HL-60/S4 (cell line): ENCODE data around the gene COA6.
"Not testable (repeated sequence)": the region's sequence is repeated elsewhere in the genome, so short reads cannot be mapped to it uniquely, and the experiment has no call there.

Experiments used
- in situ Hi-C: fragments of 300-500 bp; cut with MboI; formaldehyde crosslinking; loops from 2 replicates; pipeline ENCODE4 v1.14.3; 2022; ENCODE audit warnings: low sequenced_read_pairs

The COA6 gene

DNA sequence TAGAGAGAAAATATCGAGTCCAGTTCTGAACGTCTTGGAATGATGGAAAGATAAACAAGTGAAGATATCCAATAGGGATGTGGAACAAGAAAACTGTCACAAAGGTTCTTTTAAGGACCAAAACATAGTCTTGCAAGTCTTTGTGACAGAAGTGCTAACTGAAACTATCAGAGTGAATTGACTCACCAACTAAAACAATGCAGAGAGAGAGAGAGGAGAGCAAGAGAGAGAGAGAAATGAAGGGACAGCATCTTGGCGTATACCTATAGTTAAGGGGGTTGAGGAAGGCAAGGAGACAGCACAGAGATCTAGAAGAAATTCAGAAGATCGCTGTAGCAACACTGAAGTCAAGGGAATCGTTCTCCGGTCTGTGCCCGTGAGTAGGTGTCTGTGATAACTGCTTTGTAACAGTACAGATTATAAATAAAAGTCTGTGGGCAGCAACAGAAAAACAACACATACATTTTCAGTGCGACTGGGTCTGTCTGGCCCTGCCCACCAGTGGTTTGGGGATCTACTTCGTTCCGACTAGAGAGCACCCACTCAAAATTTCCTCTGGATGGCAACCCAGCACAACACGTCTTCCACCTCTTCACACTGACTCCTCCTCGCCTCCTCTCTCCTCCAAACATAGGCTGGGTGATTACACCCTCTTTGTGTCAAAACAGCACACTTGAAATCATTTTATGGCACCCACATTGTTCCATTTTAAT lies 4.8 kb upstream of the COA6 start:
- in situ Hi-C loops, result no loop called here

DNA sequence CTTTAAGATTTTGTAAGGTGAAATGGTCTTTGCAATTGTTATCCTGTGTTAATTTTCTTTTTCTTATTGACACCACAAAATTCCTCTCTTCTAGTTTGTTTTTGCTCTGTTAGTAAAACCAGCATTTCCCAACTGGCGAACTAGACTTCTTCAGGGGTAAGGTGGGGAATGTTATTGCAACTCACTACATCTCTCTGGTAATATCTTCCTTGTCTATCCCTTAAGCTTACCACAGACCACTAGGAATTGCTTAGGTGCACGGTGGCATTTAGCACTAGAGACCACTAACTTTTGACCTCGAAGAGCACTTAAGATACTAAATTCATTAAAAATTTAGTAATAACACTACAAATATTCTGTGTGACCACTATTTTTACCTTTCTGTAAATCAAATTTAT lies 4.2 kb upstream of the COA6 start:
- in situ Hi-C loops, result no loop called here

DNA sequence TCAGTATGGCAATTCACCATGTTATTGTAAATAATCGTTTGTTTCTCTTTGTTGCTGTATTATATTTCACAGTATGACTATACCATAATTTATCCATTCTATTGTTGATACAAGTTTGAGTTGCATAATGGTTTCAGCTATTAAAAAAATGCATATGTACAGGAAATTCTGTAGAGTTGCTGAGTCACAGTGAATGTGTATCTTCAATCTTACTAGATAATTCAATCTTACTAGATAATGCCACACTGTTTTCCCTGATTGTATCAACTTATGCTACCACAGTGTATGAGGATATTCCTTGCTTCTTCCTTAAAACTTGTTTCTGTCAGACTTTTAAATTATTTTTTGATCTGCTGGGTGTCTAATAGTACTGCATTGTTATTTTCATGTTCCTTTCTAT lies 3.5 kb upstream of the COA6 start:
- in situ Hi-C loops, result no loop called here

DNA sequence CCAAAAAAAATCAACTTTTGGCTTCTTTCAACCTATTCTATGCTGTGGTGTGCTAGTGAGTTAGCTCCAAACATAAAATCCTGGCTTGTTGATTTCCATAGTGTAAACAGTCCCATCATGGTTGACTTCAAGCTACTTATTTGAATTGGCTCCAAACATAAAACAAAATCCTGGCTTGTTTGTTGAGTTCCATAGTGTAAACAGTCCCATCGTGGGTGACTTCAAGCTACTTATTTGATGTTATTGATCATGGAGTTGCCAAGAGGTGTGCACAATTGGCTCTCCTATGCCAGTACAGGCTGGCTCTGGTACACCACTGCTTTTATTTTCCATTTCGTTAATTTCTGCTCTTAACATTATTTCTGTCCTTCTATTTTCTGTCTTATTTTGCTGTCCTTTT lies 1.8 kb upstream of the COA6 start:
- in situ Hi-C loops, result no loop called here

DNA sequence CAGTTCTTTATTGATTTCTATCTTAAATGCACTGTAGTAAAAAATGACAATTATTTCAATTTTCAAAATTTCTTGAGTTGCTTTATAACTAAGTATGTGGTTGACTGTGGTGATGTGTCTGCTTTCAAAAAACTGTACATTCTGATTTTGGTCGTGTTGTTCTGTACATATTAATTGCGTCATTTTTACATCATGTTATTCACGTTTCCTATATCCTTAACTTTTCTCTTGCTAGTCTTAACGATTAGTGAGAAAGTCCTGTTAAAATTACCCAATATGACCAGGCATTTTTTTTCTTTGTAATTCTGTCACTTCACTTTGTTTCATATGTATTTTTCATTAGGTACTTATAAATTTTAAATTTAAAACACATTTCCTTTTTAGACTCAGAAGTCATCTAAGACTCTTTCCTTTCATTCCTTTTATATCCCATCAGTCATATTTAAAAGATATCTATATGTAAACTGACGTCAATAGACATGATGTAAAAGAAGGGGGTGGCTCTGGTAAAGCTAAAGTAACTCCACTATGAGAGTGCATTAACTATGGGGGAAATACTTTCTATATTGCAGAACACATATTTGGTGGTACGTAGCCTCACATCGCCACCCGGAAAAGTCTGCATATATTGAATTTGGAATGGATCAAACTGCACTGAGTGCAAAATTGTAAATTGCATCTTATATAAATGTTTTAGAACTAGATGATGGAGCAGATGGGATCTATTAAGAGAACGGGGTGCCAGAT lies 1.1 kb upstream of the COA6 start:
- in situ Hi-C loops, result no loop called here

DNA sequence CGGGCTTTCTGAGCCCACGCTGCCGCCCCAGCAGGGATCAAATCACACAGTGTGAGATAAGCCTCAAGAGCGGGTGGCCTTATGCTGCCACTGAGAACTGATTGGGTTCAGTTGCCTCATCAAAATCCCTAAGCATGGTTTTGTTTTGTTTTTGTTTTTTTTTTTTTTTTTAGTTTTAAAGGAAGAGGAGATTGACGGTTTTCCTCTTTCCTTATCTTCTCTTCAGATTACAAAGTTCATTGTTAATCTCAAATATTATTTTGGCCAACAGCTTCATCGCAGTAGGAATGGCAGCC lies 651 bp downstream of the COA6 start:
- in situ Hi-C loops, result no loop called here

DNA sequence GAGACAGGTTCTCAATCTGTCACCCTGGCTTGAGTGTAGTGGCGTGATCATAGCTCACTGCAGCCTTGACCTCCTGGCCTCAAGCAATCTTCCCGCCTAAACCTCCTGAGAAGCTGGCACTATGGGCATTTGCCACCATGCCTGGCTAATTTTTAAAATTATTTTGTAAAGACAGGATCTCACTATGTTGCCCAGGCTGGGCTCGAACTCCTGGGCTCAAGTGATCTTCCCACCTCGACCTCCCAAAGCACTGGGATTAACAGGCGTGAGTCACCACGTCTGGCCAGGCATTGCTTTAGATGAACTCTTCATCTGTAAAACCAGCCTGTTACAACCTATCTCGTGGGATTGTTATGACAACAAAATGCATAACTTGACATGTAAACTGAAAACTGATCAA lies 2.4 kb downstream of the COA6 start:
- in situ Hi-C loops, result no loop called here

DNA sequence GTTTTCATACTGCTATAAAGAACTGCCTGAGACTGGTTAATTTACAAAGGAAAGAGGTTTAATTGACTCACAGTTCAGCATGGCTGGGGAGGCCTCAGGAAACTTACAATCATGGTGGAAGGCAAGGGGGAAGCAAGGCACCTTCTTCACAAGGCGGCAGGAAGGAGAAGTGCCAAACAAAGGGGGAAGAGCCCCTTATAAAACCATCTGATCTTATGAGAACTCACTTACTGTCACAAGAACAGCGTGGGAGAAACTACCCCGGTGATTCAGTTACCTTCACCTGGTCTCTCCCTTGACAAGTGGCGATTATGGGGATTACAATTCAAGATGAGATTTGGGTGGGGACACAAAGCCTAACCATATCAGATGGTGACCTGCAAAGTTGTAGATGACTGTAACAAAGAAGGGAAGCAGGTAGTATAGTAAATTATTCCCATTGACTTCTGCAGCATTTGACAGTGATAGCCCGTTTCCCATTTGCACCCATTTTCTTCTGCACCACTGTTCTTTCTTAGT lies 6.4 kb downstream of the COA6 start:
- in situ Hi-C loops, result not testable (repeated sequence)

DNA sequence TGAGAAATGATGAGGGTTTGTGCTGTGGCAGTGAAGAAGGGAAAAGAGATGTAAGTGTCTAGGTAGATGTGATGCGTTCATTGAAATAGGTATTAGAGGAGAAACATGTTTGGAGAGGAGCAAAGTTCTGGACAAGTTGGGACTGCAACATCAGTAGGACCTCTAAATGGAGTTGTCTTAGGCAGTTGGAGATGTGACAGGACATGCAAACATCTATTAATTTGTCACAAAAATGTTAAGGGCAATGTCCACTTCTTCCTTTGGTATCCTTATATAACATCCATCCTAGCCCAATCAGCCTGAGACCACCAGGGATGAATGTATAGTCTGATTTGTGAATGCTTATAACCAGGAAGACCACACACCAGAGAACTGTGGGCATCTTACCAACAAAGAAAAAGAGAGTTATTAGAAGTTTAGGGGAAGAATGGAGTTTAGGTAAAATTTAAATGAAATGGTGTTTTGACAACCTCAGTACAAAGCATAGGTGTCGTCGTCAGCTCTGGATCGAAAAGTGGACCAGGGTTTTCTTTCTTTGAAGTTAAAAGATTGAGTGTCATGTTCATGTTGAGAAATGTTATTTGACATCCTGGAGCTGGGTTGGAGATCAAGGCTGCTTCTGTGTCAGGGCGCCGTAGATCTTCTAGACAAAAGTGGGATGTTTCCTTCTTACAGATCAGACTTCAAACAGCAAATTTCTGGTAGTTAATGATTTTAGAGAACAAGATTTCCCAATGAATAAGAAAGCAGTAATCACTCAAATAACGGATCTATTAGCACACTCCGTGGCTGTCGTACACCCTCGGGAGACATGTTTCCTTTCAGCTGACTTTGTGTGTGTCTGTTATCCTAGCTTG lies 8.7 kb downstream of the COA6 start:
- in situ Hi-C loops, result no loop called here

DNA sequence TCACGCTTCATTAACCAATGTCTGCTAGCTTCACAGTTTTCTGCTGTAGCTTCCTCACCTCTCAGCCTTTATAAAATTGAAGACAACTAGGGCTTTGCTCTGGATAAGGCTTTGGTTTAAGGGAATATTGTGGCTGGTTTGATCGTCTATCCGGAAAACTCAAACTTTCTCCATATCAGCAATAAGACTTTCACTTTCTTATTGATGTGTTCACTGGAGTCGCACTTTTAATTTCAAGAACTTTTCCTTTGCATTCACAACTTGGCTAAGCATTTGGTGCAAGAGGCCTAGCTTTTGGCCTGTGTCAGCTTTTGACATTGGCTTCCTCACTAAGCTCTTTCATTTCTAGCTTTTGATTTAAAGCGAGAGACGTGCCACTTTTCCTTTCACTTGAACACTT lies 12.9 kb downstream of the COA6 start:
- in situ Hi-C loops, result no loop called here

DNA sequence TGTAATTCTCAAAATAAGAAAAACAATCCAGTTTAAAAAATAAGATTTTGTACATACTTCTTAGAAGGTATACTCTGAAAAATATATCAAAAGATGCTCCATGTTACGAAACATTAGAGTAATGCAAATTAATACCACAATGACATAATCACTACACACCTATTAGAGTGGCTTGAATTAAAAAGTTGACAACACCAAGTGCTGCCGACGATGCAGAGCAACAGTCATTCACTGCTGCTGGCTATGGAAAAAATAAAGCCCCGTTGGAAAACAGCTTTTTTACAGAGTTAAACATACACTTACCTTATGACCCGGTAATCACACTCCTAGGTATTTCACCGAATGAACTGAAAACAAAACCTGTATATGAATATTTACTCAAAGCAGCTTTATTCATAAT lies 14.8 kb downstream of the COA6 start:
- in situ Hi-C loops, result no loop called here

DNA sequence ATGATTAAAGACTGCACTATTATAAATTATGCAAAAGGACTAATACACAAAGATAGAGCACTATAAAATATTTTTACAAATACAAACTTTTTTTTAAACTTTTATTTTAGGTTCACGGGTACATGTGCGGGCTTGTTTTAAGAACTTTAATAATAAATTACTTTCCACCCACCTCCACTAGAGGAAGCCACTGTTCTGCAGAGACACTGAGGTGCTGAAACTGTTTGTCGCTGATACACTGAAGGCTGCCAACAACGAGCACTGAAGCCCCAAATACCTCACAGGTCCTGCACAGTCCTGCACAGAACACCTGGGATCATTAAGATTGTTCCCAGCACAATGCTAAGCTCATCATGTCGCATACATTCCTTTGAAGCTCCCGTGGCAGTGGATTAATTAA lies 19.9 kb downstream of the COA6 start:
- in situ Hi-C loops, result no loop called here

DNA sequence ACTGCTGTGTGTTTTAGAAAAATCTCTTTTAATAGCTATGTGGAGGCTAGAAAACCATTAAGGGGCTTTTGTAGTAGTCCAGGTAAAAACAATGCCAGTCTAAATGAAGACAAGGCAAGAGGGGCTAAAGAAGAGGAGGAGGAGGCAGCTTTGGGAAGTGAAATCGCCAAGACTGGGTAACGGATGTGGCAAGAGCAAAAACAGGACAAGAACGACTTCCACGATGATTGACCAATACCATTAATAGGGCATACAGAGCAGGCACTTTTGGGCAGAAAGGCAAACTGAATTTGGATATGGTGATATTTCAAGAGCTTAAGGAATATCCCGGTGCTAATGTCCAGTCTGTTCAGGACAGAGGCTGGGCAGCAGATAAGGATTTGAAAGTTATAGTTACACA lies 22.0 kb downstream of the COA6 start:
- in situ Hi-C loops, result no loop called here

DNA sequence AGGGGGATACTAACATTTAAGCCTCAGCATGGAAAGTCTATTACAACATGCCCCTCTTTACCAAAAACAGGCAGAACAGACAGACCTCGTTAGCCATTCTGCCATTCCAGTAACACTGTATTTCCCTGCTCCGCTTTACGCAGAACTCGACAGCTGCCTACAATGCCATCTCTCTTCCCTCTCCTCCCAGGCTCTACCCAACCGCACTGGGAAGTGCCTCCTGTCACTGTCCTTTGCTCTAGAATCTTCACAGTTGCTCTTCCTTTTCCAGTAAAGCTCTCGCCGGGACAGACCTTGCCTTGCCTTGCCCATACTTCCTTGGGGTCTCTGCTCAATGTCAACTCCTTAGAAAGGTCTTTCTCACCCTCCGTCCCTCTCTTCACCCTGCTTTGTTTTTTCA lies 22.8 kb downstream of the COA6 start:
- in situ Hi-C loops, result no loop called here

DNA sequence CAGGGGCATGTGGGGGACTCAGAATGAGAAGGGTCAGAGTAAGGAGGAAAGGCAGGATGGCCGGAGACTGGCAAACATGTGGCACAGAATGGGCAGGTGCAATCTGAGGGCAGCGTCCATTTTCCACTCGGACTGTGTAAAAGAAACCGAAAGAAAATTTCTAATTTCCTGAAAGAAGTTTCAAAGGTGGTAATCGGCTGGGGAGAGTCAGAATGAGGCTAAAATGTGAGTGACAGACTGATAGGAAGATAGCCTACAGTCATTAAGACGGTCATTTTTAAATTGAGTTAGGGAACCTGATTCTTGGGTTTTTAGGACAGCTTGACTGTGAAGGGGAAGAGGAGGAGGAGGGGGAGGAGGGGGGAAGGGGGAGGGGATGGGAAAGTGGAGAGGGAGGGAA lies 23.6 kb downstream of the COA6 start:
- in situ Hi-C loops, result no loop called here

DNA sequence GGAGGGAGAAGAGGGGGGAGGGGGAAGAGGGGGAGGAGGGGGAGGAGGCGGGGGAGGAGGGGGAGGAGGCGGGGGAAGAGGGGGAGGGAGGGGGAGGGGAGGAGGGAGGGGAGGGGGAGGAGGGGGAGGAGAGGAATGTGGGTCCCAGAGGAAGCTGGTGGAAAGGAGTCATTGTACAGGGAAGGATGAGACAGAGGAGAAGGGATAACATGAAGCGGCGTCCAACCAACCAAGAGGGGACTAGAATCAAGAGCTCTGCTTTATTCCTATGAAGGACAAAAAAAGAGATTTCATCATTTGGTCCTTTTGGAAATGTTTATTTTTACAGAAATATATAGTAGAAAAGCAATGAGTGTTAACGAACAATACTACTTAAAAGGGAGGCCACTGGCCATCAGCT lies 24.5 kb downstream of the COA6 start:
- in situ Hi-C loops, result no loop called here

DNA sequence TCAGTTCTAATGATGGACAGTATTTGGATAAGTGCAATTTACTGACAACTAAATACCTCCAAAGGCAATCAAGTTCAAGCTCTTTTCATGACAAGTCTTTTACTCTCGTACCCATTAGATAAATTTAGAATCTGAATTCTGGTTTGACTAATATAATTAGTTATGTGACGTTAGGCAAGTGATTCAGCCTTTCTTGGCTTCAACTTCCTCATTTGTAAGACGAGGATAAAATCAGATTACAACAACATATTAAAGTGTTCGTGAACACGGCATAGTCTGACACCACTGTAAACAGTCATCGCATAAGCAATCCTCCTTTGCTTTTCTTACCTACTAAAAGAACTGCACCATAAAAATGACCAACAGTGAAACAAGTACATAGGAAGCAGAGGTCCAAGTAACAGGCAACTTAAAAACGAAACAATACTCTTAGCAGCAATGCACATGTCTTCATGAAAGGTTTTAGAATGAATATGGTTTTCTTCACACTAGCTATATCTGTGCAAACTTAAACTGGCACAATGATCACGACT lies 25.7 kb downstream of the COA6 start:
- in situ Hi-C loops, result no loop called here

DNA sequence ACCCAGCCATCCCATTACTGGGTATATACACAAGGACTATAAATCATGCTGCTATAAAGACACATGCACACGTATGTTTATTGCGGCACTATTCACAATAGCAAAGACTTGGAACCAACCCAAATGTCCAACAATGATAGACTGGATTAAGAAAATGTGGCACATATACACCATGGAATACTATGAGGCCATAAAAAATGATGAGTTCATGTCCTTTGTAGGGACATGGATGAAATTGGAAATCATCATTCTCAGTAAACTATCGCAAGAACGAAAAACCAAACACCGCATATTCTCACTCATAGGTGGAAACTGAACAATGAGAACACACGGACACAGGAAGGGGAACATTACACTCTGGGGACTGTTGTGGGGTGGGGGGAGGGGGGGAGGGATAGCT lies 26.3 kb downstream of the COA6 start:
- in situ Hi-C loops, result not testable (repeated sequence)

DNA sequence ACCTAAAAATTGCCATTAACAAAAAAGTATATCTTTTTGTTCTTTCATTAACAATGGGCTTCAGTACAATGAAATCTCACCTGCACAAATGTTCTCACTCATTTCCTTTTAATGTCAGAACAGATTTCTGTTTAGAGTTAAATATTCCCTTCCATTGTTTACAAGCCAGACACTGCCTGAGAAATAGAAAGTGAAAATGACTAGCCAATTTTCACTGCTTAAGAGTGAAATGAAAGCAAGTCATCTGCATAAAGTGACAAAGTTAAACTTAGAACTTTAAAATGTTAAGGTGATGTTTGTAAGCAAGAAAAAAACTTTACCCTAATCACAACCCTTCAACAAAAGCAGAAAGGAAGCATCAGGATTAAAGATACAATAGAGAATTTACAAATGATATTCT lies 27.5 kb downstream of the COA6 start:
- in situ Hi-C loops, result no loop called here

DNA sequence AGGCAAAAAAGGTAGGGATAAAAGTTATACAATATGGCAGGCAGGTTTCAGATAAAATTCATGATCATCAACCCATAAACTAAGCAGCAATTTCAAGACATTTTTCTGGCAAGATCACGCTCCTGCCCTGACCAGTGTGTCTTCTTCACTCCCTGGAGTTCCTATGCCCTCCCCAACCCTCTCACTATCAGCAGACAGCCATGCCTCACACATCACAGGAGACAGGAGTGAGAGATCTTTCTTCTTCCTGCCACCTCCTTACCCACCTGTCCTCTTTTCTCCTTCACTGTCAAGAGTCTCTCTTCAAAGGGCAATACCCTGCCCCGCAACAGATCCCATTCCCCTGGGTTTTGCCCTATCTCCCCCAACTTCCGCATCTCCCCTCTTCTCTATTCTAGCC lies 28.4 kb downstream of the COA6 start:
- in situ Hi-C loops, result no loop called here

DNA sequence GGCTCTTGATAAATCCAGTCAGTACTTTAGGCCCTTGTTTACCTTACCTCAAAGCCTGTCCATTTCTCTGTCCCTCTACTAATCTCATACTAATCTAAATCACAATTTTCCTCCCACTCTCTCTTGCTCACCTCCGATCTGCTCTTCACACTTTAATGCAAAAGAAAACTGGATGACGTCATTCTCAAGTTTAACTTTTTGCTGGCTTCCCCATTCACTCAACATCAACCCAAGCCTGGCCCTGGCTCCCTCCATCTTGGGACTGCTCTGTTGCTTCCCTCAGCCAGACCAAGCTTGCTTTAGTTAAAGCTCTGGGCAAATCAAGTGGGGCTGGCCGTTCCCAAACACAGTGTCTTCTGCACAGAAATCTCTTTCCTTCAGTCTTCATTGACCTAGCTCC lies 29.7 kb downstream of the COA6 start:
- in situ Hi-C loops, result no loop called here

DNA sequence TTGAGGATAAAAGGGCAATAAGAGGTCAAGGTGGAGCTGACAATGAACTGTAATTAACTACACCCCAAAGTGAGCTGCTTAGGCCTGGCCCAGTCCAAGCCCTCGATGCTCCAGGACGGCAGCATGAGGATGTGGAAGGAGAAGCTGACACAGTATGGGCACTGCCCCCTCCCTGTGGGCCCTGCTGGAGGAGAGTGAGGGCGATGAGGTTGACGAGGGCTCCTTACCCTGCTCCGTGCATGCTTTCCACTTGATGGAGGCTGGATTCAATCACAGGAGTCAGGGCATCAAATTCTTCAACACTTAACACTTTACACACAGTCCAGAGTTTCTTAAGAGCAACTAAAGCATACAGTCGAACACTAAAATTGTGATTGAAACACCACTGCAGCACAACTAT lies 32.4 kb downstream of the COA6 start:
- in situ Hi-C loops, result no loop called here
